GM15510 (cell line): ENCODE results near the gene NCAPG2.

ENCODE experiments used
- POLR2A ChIP-seq: IDR thresholded peaks from 3 replicates; pipeline ENCODE4 v1.6.1; 2011; ENCODE audit warnings: borderline replicate concordance; ENCODE audit not compliant: insufficient read length; ENCODE audit errors: extremely low read depth

Gene NCAPG2

DNA sequence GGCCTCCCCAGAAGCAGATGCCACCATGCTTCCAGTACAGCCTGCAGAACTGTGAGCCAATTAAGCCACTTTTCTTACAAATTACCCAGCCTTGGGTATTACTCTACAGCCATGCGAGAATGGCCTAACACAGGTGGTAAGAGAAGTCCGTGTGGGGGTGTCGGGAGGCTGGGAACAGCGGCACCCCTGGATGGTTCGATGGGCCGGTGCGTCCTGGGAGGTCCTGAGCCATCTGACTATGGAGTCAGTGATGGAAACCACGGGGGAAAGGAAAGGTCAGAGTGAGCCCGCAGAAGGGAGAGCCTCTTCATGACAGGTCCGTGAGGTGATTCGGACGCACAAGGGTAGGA lies 114.4 kb downstream of the NCAPG2 start:
- no peak for TF ChIP-seq POLR2A

DNA sequence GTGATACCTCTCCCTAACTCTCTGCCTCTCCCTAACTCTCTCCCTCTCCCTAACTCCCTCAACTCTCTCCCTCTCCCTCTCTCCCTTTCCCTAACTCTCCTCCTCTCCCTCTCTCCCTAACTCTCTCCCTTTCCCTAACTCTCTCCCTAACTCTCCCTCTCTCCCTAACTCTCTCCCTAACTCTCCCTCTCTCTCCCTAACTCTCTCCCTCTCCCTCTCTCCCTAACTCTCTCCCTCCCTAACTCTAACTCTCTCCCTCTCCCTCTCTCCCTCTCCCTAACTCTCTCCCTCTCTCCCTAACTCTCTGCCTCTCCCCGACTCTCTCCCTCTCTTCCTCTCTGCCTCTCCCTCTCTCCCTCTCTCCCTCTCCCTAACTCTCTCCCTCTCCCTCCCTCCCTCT lies 115.0 kb downstream of the NCAPG2 start:
- TF ChIP-seq POLR2A = no peak

DNA sequence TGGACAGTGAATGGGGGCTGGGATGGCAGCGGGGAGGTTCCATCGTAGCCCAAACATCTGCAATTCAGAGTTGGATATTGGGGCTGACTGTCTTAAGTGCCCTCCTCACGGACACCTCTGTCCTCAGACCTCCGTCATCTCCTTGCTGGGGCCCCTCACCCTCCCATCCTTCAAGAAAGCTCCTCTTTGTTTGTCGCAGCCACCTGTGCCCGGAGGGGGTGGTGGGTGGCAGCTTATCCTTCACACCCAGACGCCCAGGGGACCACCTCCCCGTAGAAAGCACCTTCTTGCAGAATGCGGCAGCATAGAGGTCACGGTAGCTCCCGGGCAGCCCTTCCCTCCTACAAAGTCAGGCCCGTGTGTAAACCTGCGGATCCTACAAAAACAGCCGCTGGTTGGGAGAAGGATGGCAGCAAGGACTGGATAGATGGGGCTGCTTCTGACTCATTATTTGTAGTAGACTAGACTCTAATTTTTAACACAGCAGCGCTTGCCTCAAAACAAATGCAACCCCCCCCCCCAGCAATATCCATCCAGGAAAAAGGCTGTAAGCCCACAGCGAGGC lies 115.6 kb downstream of the NCAPG2 start:
- TF ChIP-seq POLR2A = no peak

DNA sequence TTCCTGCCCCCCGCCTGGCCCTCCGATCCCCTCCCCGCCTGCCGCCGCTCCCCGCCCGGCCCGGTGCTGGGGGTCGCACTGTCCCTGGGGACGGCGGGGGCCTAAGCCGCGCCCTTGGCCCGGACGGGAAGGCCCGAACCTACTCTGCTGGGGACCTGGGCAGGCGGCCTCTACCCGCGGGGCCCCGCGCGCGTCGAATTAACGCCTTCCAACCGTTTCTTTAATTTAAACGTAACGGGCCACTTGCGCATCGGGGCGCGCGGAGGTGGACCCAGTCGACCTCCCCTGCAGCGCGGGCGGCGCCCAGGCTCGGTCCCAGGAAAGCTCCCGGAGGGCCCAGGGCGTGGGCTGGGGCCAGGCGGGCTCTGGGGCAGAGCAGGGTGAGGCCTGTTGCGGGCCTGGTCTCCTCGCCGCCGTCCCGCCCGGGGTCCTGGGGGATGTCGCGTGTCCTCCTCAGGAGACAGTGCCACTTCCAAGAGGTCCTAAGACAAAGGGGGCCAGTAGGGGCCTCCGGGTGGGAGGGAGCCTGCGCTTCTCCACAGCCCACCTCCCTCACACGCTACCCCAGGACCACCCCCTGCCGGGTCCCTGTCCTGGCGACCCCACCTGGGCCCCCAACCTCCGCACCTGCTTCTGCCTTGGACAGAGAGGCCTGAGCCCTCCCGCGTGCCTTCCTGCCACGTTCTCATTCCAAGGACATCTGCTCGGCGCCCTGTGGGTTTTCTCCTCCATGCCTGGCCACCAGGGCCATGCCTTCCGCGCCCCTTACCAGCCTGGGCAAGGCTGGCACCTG lies 116.3 kb downstream of the NCAPG2 start:
- no peak for TF ChIP-seq POLR2A

DNA sequence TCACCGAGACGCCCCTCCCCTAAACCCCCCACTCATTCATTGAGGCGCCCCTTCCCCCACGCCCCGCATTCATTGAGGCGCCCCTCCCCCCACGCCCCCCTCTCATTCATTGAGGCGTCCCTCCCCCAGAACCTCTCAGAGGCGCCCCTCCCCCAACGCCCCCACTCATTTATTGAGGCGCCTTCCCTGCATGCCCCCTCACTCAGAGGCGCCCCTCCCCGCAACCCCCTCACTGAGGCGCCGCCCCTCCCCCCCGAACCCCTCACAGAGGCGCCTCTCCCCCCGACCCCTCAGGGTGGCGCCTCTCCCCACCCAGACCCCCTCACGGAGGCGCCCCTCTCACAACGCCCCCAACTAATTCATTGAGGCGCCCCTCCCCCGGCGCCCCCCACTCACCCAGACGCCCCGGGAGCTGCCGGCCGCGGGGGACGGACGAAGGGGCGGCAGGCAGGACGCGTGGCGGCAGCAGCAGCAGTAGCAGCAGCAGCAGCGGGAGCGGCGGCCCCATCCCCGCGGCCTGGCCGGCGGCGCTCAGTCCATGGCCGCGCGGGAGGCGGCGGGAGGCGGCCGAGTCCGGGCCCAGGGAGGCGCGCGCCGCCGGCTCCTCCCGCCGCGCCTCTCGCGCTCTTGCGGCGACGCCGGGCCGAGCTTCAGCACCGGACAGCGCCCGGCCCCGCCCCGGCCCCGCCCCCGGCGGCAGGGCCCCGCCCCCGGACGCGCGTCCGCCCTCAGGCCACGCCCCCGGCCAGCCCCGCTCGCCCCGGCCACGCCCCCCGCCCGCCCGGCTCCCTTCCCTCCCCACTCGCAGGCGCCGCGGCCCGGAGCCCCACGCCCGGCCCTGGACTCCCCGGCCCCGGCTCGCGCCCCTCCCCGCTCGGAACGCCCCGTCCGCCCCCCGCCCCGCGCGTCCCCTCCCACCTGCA lies 117.2 kb downstream of the NCAPG2 start, which contains the start of gene PTPRN2:
PTPRN2 (minus strand) TSS at position 662 of the 923 bp plus-strand sequence.
- no peak for TF ChIP-seq POLR2A

DNA sequence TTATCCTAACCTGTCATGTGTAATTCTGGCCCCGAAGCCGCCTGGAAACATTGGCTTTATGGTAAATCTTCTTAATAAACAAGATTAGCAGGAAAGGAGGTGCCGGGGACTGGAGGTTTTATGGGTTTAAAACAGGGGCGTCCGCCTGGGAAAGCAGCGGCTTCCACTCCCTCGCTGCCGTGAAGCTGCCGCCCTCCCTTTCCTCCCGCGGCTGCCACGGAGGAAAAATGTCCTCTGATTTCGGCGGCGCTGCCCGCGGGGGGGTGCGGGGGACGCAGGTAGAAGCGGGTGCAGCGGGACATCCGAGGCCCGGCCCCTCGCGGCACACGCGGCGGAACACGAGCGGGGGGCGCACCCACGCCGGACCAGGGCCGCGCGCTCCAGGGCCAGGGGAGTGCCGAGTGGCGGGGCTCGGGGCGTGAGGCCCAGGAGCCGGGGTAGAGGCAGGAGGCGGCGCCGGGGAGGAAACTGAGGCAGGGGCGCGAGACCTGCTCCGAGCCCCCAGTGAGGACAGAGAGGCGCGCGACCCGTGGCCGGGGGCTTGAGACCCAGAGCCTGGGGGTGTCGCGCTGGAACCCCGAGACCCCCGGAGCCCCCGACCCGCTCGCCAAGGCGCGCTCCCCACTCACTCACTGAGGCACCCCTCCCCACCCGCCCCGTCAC lies 118.0 kb downstream of the NCAPG2 start:
- TF ChIP-seq POLR2A = no peak

DNA sequence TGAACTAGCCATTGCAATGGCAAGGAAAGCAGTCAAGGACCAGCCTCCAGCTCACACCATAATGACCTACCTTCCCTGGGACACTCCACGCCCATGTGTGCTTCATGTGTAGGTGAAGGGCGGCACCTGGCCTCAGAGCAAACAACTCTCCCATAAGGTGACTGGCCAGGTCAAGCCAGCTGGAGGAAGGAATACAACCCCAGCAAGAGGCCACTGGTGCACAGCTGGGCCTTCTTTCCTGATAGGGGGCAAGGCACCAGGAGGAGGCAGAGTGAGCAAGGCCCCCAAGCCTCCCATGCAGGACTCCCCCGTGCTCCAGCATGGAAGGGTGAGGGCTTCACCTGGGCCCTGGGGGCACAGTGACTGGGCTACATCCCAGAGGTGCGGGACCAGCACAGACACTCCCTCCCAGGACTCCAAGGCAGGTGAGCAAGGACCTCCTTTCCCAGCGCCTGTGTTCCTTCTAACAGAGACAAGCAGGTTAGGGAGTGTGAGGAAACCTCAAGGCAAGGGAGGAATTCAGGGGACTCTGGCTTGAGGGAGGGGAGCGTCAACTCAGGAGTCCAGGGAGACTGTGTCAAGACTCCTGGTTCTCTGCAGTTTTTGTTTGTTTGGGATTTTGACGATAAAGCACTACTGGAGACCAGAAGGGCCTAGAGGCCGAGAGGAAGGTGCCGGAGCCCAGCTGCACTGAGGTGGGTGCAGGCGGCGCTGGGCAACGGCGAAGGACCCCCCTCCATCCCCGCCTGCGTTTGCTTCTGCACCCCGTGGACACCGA lies 118.7 kb downstream of the NCAPG2 start:
- no peak for TF ChIP-seq POLR2A

DNA sequence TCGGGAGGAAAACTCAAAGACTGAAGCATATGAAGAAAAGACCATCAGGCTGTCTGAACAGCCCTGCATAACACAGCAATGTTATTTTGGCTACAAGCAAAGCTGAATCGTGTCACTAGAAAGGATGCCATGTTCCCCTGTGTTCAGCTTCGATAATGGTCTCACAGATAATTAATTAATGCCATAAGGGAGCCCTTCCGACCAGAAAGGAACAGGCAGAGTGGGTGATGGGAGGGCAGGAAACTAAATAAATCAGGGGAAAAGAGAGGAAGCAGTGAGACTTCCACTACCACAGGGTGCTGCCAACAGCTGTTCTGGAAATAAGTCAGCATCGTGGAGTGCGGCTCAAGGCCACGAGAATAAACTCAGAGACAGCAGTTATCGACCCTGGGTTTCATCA lies 120.2 kb downstream of the NCAPG2 start:
- TF ChIP-seq POLR2A = no peak

DNA sequence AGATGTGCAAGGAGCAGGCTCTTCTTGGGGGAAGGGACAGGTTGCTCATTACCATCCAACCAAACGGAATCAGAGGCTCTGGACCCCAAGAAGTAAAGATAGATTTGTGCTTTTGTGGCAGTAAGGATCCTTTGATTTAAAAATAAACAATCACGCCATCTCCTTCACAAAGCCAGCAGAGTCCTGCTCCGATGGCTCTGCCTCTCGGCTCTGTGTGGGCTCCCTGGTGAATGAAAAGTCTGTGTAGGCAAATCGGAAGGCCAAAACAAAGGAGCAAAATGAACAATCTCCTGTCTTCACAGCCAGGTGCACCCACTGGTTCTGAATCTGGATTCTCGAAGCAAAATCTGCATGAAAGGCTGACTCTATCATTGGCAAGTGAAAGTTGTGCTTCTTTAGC lies 120.8 kb downstream of the NCAPG2 start:
- no peak for TF ChIP-seq POLR2A

DNA sequence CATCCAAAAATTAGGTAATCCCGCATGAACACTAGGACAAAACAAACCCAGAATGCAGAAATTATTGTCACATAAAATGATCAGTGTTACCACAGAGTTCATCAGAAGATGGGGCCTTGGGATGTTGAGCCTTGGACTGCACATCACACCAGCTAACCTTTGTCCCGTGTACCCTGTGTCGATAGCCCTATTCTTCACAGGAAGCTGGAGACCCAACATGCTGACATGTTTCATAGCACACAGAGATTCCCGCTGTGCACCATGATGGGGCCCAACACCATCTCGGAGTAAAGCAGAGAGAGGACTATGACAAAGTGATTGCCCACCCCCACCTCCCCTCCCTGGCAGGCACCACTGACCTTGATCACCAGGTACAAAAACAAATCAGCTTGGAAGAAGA lies 121.5 kb downstream of the NCAPG2 start:
- TF ChIP-seq POLR2A = no peak

DNA sequence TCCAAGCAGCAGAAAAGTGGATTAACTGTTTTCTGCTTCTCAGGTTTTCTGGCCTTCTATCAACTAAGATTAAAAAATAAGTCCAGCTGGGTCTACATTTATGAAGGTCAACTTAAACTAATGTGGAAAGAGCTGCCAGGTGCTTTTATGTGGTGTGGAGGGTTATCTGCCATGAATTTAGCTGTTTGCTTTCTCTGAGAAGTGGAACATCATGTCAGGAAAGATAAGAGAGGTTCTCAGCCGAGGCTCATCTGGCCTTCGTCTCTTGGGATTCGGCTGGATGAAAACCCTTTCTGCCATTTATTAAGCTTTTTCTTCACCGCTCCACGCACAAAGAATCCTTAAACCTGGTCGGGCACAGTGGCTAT lies 122.5 kb downstream of the NCAPG2 start:
- TF ChIP-seq POLR2A = no peak

DNA sequence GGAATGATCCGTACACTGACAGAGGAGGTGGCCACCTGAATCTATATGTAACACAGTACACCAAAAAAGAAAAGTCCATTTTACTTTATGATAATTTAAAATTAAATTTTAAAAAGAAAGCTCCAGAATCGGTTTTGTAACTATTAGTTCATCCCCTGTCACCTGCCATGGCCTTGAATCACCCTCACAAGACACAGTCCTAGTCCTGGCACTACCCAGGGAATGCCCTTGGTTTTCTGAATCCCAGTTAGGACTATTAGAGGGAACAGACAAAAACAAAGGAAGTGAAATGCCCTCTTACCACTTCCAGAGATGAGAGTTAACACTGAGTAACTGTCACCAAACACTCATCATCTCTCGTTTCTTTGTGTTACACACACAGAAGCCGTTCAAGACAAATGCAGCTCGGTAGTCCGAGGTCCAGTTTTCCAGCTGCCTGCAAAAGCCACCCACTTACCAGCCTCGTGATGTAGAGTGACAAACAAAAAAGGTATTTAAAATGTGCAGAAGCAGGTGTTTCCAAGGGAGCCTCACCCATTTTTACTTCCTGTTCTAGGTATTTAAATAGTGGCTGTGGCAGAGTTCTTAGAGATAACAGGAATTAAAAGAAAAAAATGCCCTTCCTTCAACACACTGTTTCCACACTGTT lies 123.0 kb downstream of the NCAPG2 start:
- no peak for TF ChIP-seq POLR2A
